ENCODE results near the gene RPS27A.

DNA sequence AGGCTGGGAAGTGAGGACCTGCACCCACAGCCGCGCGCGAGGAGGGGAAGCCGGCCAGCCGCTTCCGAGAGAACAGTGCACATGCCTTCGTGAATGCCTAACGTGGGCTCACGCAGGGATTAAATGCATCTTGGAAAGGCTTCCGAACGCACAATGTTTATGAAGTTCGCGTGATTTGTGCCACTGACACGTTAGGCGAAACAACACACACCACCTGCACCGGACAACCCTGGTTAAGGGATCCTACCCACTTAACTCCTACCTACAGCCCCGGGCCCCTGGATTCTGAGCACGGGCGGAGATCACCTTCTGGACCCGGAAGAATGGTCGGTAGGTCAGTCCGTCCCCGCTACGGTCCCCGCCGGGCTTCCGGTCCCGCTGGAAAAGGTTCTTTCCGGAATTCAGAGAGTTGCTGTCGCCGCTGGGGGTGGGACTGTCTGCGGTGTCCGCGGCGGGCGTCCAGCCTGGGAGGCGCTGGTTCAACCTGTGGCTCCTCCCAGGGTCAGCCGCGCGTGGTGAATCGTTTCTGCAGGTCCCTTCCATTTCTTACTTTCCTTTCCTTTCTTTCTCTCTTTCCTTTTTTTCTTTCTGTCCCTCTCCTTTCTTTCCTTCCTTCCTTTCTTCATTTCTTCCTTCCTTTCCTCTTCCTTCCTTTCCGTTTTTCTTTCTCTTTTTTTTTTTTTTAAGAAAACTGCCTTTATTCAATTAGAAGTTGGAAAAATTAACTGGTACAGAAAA is 36.6 kb downstream of the RPS27A start, which contains the start of gene MTIF2:
- TF ChIP-seq, protein P1, sequence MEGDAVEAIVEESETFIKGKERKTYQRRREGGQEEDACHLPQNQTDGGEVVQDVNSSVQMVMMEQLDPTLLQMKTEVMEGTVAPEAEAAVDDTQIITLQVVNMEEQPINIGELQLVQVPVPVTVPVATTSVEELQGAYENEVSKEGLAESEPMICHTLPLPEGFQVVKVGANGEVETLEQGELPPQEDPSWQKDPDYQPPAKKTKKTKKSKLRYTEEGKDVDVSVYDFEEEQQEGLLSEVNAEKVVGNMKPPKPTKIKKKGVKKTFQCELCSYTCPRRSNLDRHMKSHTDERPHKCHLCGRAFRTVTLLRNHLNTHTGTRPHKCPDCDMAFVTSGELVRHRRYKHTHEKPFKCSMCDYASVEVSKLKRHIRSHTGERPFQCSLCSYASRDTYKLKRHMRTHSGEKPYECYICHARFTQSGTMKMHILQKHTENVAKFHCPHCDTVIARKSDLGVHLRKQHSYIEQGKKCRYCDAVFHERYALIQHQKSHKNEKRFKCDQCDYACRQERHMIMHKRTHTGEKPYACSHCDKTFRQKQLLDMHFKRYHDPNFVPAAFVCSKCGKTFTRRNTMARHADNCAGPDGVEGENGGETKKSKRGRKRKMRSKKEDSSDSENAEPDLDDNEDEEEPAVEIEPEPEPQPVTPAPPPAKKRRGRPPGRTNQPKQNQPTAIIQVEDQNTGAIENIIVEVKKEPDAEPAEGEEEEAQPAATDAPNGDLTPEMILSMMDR (IDR thresholded peaks at IDR 0.05), result no peak
- no peak for TF ChIP-seq EZH2 (IDR thresholded peaks at IDR 0.05; ENCODE audit: borderline replicate concordance, insufficient read depth, low read depth, low read length, poor library complexity, severe bottlenecking)
